Activated CD8-positive, alpha-beta T cell treated with anti-CD3 and anti-CD28 coated beads for 36 hours (primary cell): Measurements from ENCODE around the gene RAPH1. TPM values are rescaled to one million over a fixed set of nuclear protein-coding genes. Genes with fewer than 3 reads are reported as not detected.

Source experiments
- ATAC-seq: fragments of 200-7000 bp; cut with Tn5 transposase; one replicate; pipeline ENCODE4 v1.10.0; 2021; ENCODE audit warnings: mild to moderate bottlenecking, moderate library complexity
- CTCF ChIA-PET: fragments of 350-600 bp; sonication (Branson Sonifier 250); formaldehyde crosslinking; loops from one replicate; lab custom pipeline; 2021; ENCODE audit warnings: antibody characterized with exemption; lab: Charles Lee
- POLR2A ChIA-PET: fragments of 350-600 bp; sonication (Branson Sonifier 250); formaldehyde crosslinking; loops from one replicate; lab custom pipeline; 2021; ENCODE audit warnings: antibody characterized with exemption; lab: Charles Lee
- DNase-seq: peaks from one replicate; pipeline ENCODE4 v3.0.0-alpha.2; 2020
- H3K27ac Mint-ChIP-seq: one replicate; pipeline ENCODE4 v1.8.0; 2021; ENCODE audit warnings: mild to moderate bottlenecking, mixed read lengths
- H3K27me3 Mint-ChIP-seq: one replicate; pipeline ENCODE4 v1.8.0; 2021; ENCODE audit warnings: mixed read lengths
- H3K36me3 Mint-ChIP-seq: one replicate; pipeline ENCODE4 v1.8.0; 2021; ENCODE audit warnings: low read depth, mixed read lengths
- H3K4me1 Mint-ChIP-seq: one replicate; pipeline ENCODE4 v1.8.0; 2021; ENCODE audit warnings: low read depth, mixed read lengths
- H3K4me3 Mint-ChIP-seq: one replicate; pipeline ENCODE4 v1.8.0; 2021; ENCODE audit warnings: mild to moderate bottlenecking, moderate library complexity, mixed read lengths
- H3K9me3 Mint-ChIP-seq: one replicate; pipeline ENCODE4 v1.8.0; 2021; ENCODE audit warnings: mixed read lengths
- intact Hi-C: fragments of 100-400 bp; cut with micrococcal nuclease; formaldehyde crosslinking; loops from one replicate; pipeline ENCODE4 v1.10.0; 2022
- total RNA-seq, 2 experiments: library from RNA; stranded (reverse); gene quantifications; one replicate each; pipeline ENCODE4 v1.2.3, GENCODE V29; 2021
- TF ChIP-seq, protein P1 (sequence below): fragments of 200-600 bp; IDR thresholded peaks from one replicate; pipeline ENCODE4 v1.8.0; 2022; ENCODE audit warnings: antibody characterized with exemption, mild to moderate bottlenecking

The RAPH1 gene
- total RNA-seq, 2 experiments from 2014 or later, result 1.5 to 1.9 TPM

DNA sequence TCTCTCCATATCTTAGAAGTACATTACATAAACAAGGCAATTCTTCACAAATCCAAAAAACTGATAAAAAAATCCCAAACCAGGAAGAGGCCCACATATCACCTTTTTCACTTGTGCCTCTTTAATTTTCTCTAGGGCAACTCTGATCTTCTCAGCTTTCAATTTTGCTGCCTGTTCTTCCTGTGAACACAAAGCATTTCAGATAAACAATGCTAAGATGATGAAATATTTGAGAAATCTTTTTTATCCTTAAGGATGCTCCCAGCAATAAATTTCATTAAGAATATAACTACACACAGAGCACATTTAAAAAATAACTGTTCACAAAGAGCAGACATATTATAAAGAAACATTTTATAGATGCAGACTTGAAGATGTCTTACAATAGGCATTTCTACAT lies 73.4 kb downstream of the RAPH1 start:
- H3K4me3 Mint-ChIP-seq, result no peak overlapping the region
- intact Hi-C loops, result no loop called here
- DNase-seq, result no peak
- ChIA-PET CTCF (interaction anchor here (1.0 kb wide), 1 partner anchor 169 kb away, joined by 3 read pairs; no protein-coding TSS in a partner anchor), POLR2A (no interaction called here)
- no peaks in the 10 kb centered on the region for H3K27me3 Mint-ChIP-seq
- no peaks in the 10 kb centered on the region for H3K9me3 Mint-ChIP-seq
- H3K27ac Mint-ChIP-seq, result no peak overlapping the region
- no peak for ATAC-seq
- H3K4me1 Mint-ChIP-seq, result no peaks in the 10 kb centered on the region
- H3K36me3 Mint-ChIP-seq, result no peaks in the 10 kb centered on the region
- TF ChIP-seq, protein P1, sequence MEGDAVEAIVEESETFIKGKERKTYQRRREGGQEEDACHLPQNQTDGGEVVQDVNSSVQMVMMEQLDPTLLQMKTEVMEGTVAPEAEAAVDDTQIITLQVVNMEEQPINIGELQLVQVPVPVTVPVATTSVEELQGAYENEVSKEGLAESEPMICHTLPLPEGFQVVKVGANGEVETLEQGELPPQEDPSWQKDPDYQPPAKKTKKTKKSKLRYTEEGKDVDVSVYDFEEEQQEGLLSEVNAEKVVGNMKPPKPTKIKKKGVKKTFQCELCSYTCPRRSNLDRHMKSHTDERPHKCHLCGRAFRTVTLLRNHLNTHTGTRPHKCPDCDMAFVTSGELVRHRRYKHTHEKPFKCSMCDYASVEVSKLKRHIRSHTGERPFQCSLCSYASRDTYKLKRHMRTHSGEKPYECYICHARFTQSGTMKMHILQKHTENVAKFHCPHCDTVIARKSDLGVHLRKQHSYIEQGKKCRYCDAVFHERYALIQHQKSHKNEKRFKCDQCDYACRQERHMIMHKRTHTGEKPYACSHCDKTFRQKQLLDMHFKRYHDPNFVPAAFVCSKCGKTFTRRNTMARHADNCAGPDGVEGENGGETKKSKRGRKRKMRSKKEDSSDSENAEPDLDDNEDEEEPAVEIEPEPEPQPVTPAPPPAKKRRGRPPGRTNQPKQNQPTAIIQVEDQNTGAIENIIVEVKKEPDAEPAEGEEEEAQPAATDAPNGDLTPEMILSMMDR, result no peak

DNA sequence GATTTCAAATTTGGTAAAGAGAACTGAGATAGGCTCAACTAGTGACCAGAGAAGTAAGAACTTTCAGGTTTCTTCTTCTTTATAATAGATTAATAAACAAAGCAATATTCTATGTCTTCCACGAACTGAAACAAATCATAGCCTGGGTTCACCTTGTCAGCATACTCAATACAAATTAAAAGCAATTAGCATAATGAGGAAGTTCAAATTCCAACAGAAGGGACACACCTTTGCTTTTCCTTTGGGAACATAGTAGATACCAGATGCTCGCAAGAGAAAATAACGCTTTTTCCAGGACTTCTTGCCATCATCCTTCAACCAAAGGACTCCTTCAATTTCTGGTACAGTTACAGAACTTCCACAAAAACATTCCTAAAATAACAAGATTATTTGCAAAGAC lies 79.9 kb downstream of the RAPH1 start:
- Mint-ChIP-seq H3K36me3 (no peaks in the 10 kb centered on the region), H3K9me3 (no peaks in the 10 kb centered on the region), H3K4me1 (no peaks in the 10 kb centered on the region), H3K27me3 (no peaks in the 10 kb centered on the region), H3K4me3 (no peak overlapping the region), H3K27ac (no peak overlapping the region)
- DNase-seq, result no peak
- intact Hi-C loops, result no loop called here
- no peak for ATAC-seq
- TF ChIP-seq, protein P1, result no peak
- ChIA-PET POLR2A (no interaction called here), CTCF (interaction anchor here (0.6 to 3.0 kb wide), 7 partner anchors 9 to 360 kb away, joined by 3 to 14 read pairs (median 3); no protein-coding TSS in a partner anchor)

DNA sequence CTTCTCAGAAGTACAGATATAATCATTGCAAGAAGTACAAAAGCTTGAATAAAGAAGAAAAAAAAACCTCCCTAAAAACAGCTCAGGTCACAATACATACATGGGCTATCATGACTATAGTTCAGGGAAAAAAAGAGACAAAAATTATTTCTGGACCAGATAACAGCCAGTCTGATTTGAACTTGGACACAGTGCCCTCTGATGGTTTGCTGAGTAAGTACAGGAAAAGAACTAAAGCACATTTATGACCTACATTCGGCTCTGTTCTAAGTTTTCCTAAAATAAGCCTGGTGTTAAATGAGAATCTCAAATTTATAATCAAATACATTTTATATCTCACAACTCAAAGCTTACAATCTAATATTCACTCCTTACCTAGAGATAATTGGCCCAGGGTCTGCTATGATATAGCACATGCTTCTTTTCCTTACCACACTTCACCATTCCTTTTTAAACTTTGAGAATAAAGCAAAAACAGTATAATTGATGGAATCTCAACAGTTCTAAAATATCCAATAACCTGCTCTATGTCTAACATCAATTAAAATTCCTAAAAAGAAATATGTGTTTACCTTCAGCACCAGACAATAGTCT lies 81.1 kb downstream of the RAPH1 start:
- Mint-ChIP-seq H3K9me3 (no peaks in the 10 kb centered on the region), H3K4me1 (no peaks in the 10 kb centered on the region), H3K27ac (no peak overlapping the region), H3K36me3 (no peaks in the 10 kb centered on the region), H3K4me3 (no peak overlapping the region), H3K27me3 (no peaks in the 10 kb centered on the region)
- DNase-seq, result peak; percentile 38
- ChIA-PET POLR2A (interaction anchor here (0.5 kb wide), 1 partner anchor 652 kb away, joined by 3 read pairs; no protein-coding TSS in a partner anchor), CTCF (interaction anchor here (0.6 to 3.0 kb wide), 17 partner anchors 10 to 581 kb away, joined by 3 to 14 read pairs (median 4); partner anchors contain the start of gene WDR12)
- peak; percentile 76 for ATAC-seq
- TF ChIP-seq, protein P1, result peak; percentile 89
- intact Hi-C loops, result loop anchor here (5.0 kb wide), 1 partner anchor 227 kb away; no protein-coding TSS in a partner anchor

DNA sequence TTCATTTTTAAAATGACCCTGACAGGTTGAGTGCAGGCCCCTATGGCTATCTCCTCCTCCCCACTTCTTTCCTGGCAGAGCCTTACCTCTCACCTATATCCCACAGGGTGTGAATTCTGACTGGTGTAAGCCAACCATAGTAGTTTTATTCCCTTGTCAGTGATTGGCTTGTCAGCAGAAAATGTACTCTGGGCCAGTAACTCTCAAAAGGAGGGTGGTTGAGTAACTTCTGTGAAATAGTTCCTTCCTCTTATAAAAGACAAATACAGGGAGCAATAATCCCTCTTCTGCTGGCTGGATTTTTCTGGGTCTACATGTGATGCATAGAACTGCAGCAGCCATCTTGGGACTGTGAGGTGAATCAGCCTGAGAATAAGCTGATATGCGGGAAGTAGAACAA lies 83.4 kb downstream of the RAPH1 start:
- no peak overlapping the region for H3K4me3 Mint-ChIP-seq
- H3K4me1 Mint-ChIP-seq, result no peaks in the 10 kb centered on the region
- no peak for ATAC-seq
- H3K27me3 Mint-ChIP-seq, result no peaks in the 10 kb centered on the region
- no peaks in the 10 kb centered on the region for H3K36me3 Mint-ChIP-seq
- no peak for DNase-seq
- intact Hi-C loops, result loop anchor here (5.0 kb wide), 1 partner anchor 224 kb away; no protein-coding TSS in a partner anchor
- ChIA-PET CTCF (interaction anchor here (0.9 kb wide), 1 partner anchor 11 kb away, joined by 4 read pairs; no protein-coding TSS in a partner anchor), POLR2A (no interaction called here)
- TF ChIP-seq, protein P1, result no peak
- no peak overlapping the region for H3K27ac Mint-ChIP-seq
- no peaks in the 10 kb centered on the region for H3K9me3 Mint-ChIP-seq

DNA sequence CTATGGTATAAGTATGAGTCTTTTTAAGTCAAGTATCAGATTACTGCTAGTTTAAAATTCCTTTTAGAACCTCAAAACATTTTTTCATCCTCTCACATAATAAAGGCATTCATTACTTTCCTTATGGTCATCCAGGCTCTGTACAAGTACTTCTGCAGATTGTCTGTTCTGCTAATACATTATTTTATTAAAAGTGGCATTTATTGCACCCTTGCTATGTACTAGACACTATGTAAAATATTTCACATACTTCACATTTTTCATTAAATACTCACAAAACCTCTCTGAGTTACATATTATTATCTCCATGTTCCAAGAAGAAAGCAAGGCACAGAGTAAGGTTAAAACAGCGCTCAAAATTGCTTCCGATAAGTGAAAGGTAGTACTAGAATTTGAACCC lies 84.1 kb downstream of the RAPH1 start:
- no peaks in the 10 kb centered on the region for H3K27me3 Mint-ChIP-seq
- H3K9me3 Mint-ChIP-seq, result no peaks in the 10 kb centered on the region
- ChIA-PET CTCF (no interaction called here), POLR2A (no interaction called here)
- peaks cover 4% of the 10 kb centered on the region for H3K4me1 Mint-ChIP-seq
- H3K4me3 Mint-ChIP-seq, result no peak overlapping the region
- no peak overlapping the region for H3K27ac Mint-ChIP-seq
- H3K36me3 Mint-ChIP-seq, result no peaks in the 10 kb centered on the region
- ATAC-seq (no peak), DNase-seq (no peak)
- intact Hi-C loops, result loop anchor here (5.0 kb wide), 1 partner anchor 224 kb away; no protein-coding TSS in a partner anchor
- TF ChIP-seq, protein P1, result no peak
